ENCODE data around the gene SMARCC2.
"Not testable (repeated sequence)": the region's sequence is repeated elsewhere in the genome, so short reads cannot be mapped to it uniquely, and the experiment has no call there.

Gene SMARCC2

GRCh38 chr12:56158029-56158925, 31.0 kb downstream of the SMARCC2 start, which contains the start of gene MYL6:
Gene MYL6, plus strand, starts transcription at chr12:56158359. Its CDS starts 43 bp downstream, at chr12:56158402.
- in situ Hi-C loops (cut with MboI; ENCODE audit: low sequenced_read_pairs, unreplicated experiment): no loop called here
- TF ChIP-seq CTCF (IDR thresholded peaks at IDR 0.05; ENCODE audit: borderline replicate concordance, control extremely low read depth, extremely low read depth, insufficient read depth, missing control alignments): no peak
- peak; percentile 94 for DNase-seq (ENCODE audit: low spot score)

GRCh38 chr12:56157201-56158028, 31.9 kb downstream of the SMARCC2 start:
- in situ Hi-C loops (cut with MboI; ENCODE audit: low sequenced_read_pairs, unreplicated experiment): no loop called here
- peak; percentile 39 for TF ChIP-seq CTCF (IDR thresholded peaks at IDR 0.05; ENCODE audit: borderline replicate concordance, control extremely low read depth, extremely low read depth, insufficient read depth, missing control alignments)
- DNase-seq (ENCODE audit: low spot score): peak; percentile 85

GRCh38 chr12:56156464-56157200, 32.7 kb downstream of the SMARCC2 start:
- in situ Hi-C loops (cut with MboI; ENCODE audit: low sequenced_read_pairs, unreplicated experiment): not testable (repeated sequence)

GRCh38 chr12:56155256-56155845, 33.9 kb downstream of the SMARCC2 start:
- TF ChIP-seq CTCF (IDR thresholded peaks at IDR 0.05; ENCODE audit: borderline replicate concordance, control extremely low read depth, extremely low read depth, insufficient read depth, missing control alignments): no peak
- in situ Hi-C loops (cut with MboI; ENCODE audit: low sequenced_read_pairs, unreplicated experiment): no loop called here
- DNase-seq (ENCODE audit: low spot score): no peak

More at GRCh38 chr12:56156464-56157200, 32.7 kb downstream of the SMARCC2 start:
- not testable (repeated sequence) for DNase-seq (ENCODE audit: low spot score)

- no peak for DNase-seq (ENCODE audit: low spot score)
- no peak for TF ChIP-seq CTCF (IDR thresholded peaks at IDR 0.05; ENCODE audit: borderline replicate concordance, control extremely low read depth, extremely low read depth, insufficient read depth, missing control alignments)
- in situ Hi-C loops (cut with MboI; ENCODE audit: low sequenced_read_pairs, unreplicated experiment): no loop called here
Observed at GRCh38 chr12:56154818-56155217, 34.5 kb downstream of the SMARCC2 start.

GRCh38 chr12:56154246-56154771, 35.0 kb downstream of the SMARCC2 start:
- in situ Hi-C loops (cut with MboI; ENCODE audit: low sequenced_read_pairs, unreplicated experiment): no loop called here
- TF ChIP-seq CTCF (IDR thresholded peaks at IDR 0.05; ENCODE audit: borderline replicate concordance, control extremely low read depth, extremely low read depth, insufficient read depth, missing control alignments): no peak
- DNase-seq (ENCODE audit: low spot score): no peak
